Pancreas (tissue), 10 donors: ENCODE data around the gene LIMA1. TPM values are rescaled to one million over a fixed set of nuclear protein-coding genes. Genes with fewer than 3 reads are reported as not detected.

Source experiments
- ATAC-seq, 4 donors: fragments of 200-7000 bp; cut with Tn5 transposase; one replicate each; pipeline versions ENCODE4 v1.8.0 to v1.9.1; 2020; ENCODE audit warnings: mild to moderate bottlenecking in 4 of 4, moderate library complexity in 4 of 4
- DNase-seq, 6 donors: peaks; one replicate each; pipeline ENCODE4 v3.0.0-alpha.2; 2020
- FAIRE-seq: peaks from 2 replicates; lab custom pipeline; 2012; peaks lifted over from hg19 to GRCh38; lab: Jason Lieb, UNC
- H3K27ac ChIP-seq, 4 donors: fragments of 200-600 bp; sonication (generic); 1 replicate in 3 of 4; 2 replicates in 1 of 4; pipeline versions ENCODE4 v1.5.0 to v1.8.0; 2020
- H3K27me3 ChIP-seq, 4 donors: fragments of 200-600 bp; one replicate each; pipeline ENCODE4 v1.8.0; 2021
- H3K36me3 ChIP-seq, 3 donors: fragments of 200-600 bp; sonication (generic) in 1 of 3; one replicate each; pipeline versions ENCODE4 v1.5.0 to v1.8.0; 2020 to 2021
- H3K4me1 ChIP-seq, 3 donors: fragments of 200-600 bp; one replicate each; pipeline ENCODE4 v1.8.0; 2021
- H3K4me3 ChIP-seq, 4 donors: fragments of 200-600 bp; sonication (generic) in 2 of 4; one replicate each; pipeline versions ENCODE4 v1.5.0 to v1.8.0; 2020 to 2021
- H3K9me3 ChIP-seq, 4 donors: fragments of 200-600 bp; one replicate each; pipeline ENCODE4 v1.8.0; 2021
- WGBS, 2 donors: extraction: QIAGEN DNeasy Blood & Tissue Kit; methylation state at CpG; one replicate each; pipeline ENCODE4 v1.1.7; 2013; 5-methylcytosine and 5-hydroxymethylcytosine counted together
- intact Hi-C, 3 donors: fragments of 100-400 bp; cut with DNase I; formaldehyde crosslinking; loops; one replicate each; pipeline versions ENCODE4 v1.11.1 to v1.14.2; 2022
- polyA plus RNA-seq, 2 donors: library from polyadenylated mRNA; stranded (reverse); fragments of 200-250 nt; gene quantifications; one replicate each; pipeline ENCODE4 v1.2.3, GENCODE V29; 2013
- total RNA-seq, 6 donors: library from RNA; stranded (reverse); fragmentation: NEBNext Ultra II Directional in 4 of 6; extraction: Animal tissue kit (Norgen Biotek cat#: 25700) in 4 of 6; gene quantifications; one replicate each; pipeline versions ENCODE4 v1.2.1 to v1.2.4, GENCODE V29; 2021 to 2023
- TF ChIP-seq, protein P1 (sequence below), 4 donors: fragments of 200-600 bp; sonication (generic) in 3 of 4; IDR thresholded peaks; one replicate each; pipeline versions ENCODE4 v1.5.0 to v1.8.0; 2021; ENCODE audit warnings: antibody characterized with exemption in 4 of 4
- donor health status: healthy with polysubstance abuse.
- donor health status: DM: no; HTN: no; CAD: no; lungs with moderate emphysema.
- donor health status: DM: no; HTN: no; CAD: no.
- donor health status: control.
- donor health status: control.
- donor health status: Bipolar disorder and iron deficiency.
- donor health status: DM: yes; HTN: yes; CAD: no.
- donor health status: DM: no; HTN: no; CAD: no.
- donor health status: DM: no; HTN: no; CAD: no.
- donor health status: DM: yes; HTN: yes; CAD: no.

The LIMA1 gene
- total and polyA plus RNA-seq, 8 donors, result 17.6 to 50.3 (median 25.1) TPM

DNA sequence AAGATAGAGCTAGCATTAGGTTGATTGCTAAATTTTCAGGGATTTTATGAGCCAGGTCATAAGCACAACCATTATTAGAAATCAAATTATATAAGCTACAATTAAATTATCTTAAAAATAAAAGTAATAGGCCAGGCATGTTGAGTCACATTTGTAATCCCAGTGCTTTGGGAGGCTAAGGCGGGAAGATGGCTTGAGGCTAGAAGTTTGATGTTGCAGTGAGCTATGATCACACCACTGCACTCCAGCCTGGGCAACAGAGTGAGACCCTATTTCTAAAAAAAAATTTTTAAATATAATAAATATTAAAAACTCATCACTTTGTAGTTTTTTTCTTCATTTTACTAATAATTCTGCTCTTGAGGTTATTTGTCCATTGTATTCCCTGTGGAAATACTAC, 1.9 kb upstream of the LIMA1 start:
- TF ChIP-seq, protein P1, sequence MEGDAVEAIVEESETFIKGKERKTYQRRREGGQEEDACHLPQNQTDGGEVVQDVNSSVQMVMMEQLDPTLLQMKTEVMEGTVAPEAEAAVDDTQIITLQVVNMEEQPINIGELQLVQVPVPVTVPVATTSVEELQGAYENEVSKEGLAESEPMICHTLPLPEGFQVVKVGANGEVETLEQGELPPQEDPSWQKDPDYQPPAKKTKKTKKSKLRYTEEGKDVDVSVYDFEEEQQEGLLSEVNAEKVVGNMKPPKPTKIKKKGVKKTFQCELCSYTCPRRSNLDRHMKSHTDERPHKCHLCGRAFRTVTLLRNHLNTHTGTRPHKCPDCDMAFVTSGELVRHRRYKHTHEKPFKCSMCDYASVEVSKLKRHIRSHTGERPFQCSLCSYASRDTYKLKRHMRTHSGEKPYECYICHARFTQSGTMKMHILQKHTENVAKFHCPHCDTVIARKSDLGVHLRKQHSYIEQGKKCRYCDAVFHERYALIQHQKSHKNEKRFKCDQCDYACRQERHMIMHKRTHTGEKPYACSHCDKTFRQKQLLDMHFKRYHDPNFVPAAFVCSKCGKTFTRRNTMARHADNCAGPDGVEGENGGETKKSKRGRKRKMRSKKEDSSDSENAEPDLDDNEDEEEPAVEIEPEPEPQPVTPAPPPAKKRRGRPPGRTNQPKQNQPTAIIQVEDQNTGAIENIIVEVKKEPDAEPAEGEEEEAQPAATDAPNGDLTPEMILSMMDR (IDR thresholded peaks at IDR 0.05), result no peak
- intact Hi-C loops, result no loop called here
- H3K27ac ChIP-seq, result no peak overlapping the region
- no peaks in the 10 kb centered on the region for H3K36me3 ChIP-seq
- no peak for ATAC-seq
- no peak for DNase-seq
- no peak for FAIRE-seq
- peak overlapping the region in 1 of 4 donors; percentile 69 for H3K4me3 ChIP-seq
- H3K4me1 ChIP-seq, result peaks cover 0 to 21% (median 9%) of the 10 kb centered on the region in 3 donors
- H3K9me3 ChIP-seq, result no peaks in the 10 kb centered on the region
- 93 to 98% methylated on average over 1 of the region's 1 CpG for WGBS, 2 donors
- H3K27me3 ChIP-seq, result no peaks in the 10 kb centered on the region

DNA sequence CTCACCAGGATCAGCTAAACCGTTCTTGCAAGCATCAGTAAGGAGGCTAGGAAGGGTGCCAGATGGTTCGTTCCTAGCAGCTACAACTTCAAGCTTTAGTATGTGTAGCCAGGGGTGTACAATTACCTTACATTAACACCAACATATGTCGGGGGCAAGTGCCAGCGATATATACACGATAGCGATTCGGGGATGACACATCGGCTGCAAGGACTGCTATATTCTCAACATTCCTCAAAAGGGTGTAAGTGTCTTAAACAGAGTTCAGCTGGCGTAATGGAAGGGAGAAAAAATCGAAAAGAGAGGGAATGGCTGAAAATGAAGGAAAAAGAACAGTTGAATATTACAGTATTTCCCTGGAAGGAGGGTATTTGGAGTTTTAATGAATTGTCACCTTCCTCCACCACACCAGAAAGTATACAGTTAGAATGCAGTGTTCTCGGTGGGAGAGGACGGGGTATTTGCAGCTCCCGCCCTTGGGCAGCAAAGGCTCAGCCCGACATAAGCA, 545 bp downstream of the LIMA1 start:
- intact Hi-C loops, result no loop called here
- peaks cover 5 to 21% (median 9%) of the 10 kb centered on the region in 3 donors for H3K4me1 ChIP-seq
- WGBS, 2 donors, result 1% methylated on average over 14 of the region's 14 CpGs

DNA sequence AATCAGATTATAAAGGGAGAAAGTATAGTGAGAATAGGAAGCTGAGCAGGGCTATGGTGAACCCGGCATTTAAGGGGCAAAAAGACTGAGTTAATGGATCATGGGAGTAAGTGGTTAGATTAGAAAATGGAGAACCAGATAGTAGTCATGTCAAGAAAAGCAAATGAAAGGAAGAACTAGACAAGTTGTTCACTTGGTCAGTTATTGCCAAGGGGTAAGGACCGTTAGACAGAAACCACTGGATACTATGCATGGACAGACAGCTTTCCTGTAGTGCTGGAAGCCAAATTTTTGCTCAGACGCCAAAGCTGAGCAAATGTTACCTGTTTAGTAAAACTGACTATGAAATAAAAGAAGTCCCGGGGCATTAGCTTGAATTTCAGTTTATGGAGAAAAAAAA, 3.8 kb downstream of the LIMA1 start:
- WGBS, 2 donors, result 85 to 96% methylated on average over 4 of the region's 4 CpGs
- Histone ChIP-seq H3K4me1 (peaks cover 16 to 42% (median 30%) of the 10 kb centered on the region in 3 donors), H3K36me3 (no peaks in the 10 kb centered on the region), H3K4me3 (no peak overlapping the region), H3K27ac (no peak overlapping the region), H3K9me3 (no peaks in the 10 kb centered on the region), H3K27me3 (no peaks in the 10 kb centered on the region)
- TF ChIP-seq, protein P1 (IDR thresholded peaks at IDR 0.05), result no peak
- intact Hi-C loops, result no loop called here
- ATAC-seq (no peak), DNase-seq (no peak), FAIRE-seq (no peak)

More for the DNA sequence above, 545 bp downstream of the LIMA1 start:
- Histone ChIP-seq H3K9me3 (no peaks in the 10 kb centered on the region), H3K36me3 (no peaks in the 10 kb centered on the region), H3K27me3 (no peaks in the 10 kb centered on the region), H3K4me3 (peak overlapping the region; percentile 57 to 72 (median 66)), H3K27ac (peak overlapping the region; percentile 37 to 88 (median 80))
- no peak for FAIRE-seq
- TF ChIP-seq, protein P1 (IDR thresholded peaks at IDR 0.05), result no peak
- ATAC-seq, result peak; percentile 10 to 59 (median 45)
- peak in 2 of 6 donors; percentile 37 to 45 for DNase-seq

DNA sequence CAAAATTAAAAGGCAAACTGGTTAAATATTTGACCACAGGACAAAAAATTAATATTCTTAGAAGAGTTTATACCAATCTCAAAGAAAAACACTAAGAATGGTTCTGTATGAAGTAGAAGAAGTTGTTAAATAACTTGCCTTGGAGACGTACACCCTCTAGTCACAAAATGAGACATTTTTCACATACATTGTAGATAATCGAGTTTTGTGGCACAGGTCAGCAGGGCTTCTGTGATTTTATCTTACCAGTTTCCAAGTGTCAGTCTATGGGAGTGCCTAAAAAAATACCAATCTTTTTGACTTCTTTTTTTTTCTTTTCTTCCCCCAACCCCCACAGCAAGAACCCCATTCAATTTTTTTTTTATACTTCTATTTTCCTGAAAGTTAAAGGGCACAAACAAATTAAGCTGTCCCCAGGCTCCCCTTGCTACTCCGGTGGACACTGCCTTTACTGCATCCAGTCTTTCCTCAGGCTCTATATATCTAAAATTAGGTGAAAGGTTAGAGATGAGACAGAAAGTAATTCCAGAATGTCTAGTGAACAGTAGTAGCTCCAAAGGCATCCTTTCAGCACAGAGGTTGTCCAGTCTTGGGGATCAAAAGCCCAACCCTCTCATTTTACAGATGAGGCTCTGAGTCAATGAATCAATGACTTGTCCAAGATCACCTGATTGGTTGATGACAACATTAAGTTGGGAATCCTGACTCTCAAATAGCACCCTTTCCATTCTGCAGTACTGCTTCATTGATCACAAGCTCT, 6.2 kb downstream of the LIMA1 start:
- DNase-seq (no peak), ATAC-seq (no peak), FAIRE-seq (no peak)
- intact Hi-C loops, result no loop called here
- Histone ChIP-seq H3K4me1 (peaks cover 25 to 47% (median 30%) of the 10 kb centered on the region in 3 donors), H3K9me3 (no peaks in the 10 kb centered on the region), H3K27me3 (no peaks in the 10 kb centered on the region), H3K4me3 (no peak overlapping the region), H3K27ac (no peak overlapping the region), H3K36me3 (no peaks in the 10 kb centered on the region)
- WGBS, 2 donors, result 68% methylated on average over 3 of the region's 3 CpGs
- TF ChIP-seq, protein P1 (IDR thresholded peaks at IDR 0.05), result no peak

DNA sequence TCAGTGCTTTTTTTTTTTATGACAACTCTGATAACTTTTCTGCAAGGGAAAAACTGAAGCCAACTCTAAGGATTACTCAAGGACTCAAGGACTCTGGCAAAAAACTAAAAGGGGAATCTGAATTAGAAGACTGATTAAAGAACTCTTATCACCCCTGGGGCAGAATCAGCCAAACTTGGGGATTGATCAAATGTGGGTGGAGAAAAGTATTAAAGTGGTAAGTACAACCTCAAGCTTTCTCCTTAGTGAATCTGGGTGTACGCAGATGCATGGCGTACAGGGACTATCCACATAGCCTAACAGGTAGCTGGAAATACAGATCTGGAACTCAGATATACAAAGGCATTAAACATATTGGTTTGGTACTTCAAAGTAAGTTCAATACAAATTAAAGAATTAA, 7.3 kb downstream of the LIMA1 start:
- TF ChIP-seq, protein P1 (IDR thresholded peaks at IDR 0.05), result no peak
- H3K27ac ChIP-seq, result peak overlapping the region in 2 of 4 donors; percentile 61 to 65
- WGBS, 2 donors, result 67 to 70% methylated on average over 2 of the region's 2 CpGs
- H3K36me3 ChIP-seq, result no peaks in the 10 kb centered on the region
- no peaks in the 10 kb centered on the region for H3K27me3 ChIP-seq
- FAIRE-seq, result no peak
- H3K4me3 ChIP-seq, result no peak overlapping the region
- no peaks in the 10 kb centered on the region for H3K9me3 ChIP-seq
- intact Hi-C loops, result no loop called here
- H3K4me1 ChIP-seq, result peaks cover 25 to 47% (median 37%) of the 10 kb centered on the region in 3 donors
- ATAC-seq, result peak; percentile 19 to 38 (median 28)
- DNase-seq, result no peak
